Ovary (tissue), 3 donors: ENCODE data around the gene PTTG1IP.

Experiments used
- EP300 ChIP-seq: sonication (generic); formaldehyde crosslinking; IDR thresholded peaks from one replicate; pipeline ENCODE4 v1.6.1; 2017; ENCODE audit warnings: antibody characterized with exemption
- POLR2A ChIP-seq: fragments of 450-650 bp; IDR thresholded peaks from one replicate; pipeline ENCODE4 v1.6.1; 2017; ENCODE audit warnings: antibody characterized with exemption, mild to moderate bottlenecking, moderate library complexity
- TF ChIP-seq, protein P1 (sequence below), 3 donors: fragments of 450-650 bp in 2 of 3; fragments of 200-600 bp in 1 of 3; IDR thresholded peaks; one replicate each; pipeline versions ENCODE4 v1.5.1 to v1.8.0; 2016 to 2022; ENCODE audit warnings: antibody characterized with exemption in 3 of 3, mild to moderate bottlenecking in 1 of 3
- donor health status: DM: no; HTN: no; CAD: no.

- TF ChIP-seq, protein P1, sequence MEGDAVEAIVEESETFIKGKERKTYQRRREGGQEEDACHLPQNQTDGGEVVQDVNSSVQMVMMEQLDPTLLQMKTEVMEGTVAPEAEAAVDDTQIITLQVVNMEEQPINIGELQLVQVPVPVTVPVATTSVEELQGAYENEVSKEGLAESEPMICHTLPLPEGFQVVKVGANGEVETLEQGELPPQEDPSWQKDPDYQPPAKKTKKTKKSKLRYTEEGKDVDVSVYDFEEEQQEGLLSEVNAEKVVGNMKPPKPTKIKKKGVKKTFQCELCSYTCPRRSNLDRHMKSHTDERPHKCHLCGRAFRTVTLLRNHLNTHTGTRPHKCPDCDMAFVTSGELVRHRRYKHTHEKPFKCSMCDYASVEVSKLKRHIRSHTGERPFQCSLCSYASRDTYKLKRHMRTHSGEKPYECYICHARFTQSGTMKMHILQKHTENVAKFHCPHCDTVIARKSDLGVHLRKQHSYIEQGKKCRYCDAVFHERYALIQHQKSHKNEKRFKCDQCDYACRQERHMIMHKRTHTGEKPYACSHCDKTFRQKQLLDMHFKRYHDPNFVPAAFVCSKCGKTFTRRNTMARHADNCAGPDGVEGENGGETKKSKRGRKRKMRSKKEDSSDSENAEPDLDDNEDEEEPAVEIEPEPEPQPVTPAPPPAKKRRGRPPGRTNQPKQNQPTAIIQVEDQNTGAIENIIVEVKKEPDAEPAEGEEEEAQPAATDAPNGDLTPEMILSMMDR (IDR thresholded peaks at IDR 0.05), result no peak
- TF ChIP-seq EP300 (no peak), POLR2A (no peak)
Measured at GRCh38 chr21:44835647-44835973, 37.9 kb downstream of the PTTG1IP start.
